Measurements from ENCODE around the gene INO80C. TPM values are rescaled to one million over a fixed set of nuclear protein-coding genes. Genes with fewer than 3 reads are reported as not detected.

INO80C gene
- total RNA-seq, 5 donors from 2014 or later (not counting 1 experiment from before 2014, with no cell fraction given) = 19.3 to 29.5 (median 23.1) TPM

- no peaks in the 10 kb centered on the region for H3K4me1 Mint-ChIP-seq
- no peak overlapping the region for H3K27ac Mint-ChIP-seq
- Histone ChIP-seq H3K9me3 (no peaks in the 10 kb centered on the region), H3K4me3 (ENCODE audit: control insufficient read depth in 1 of 2, extremely low read depth in 1 of 2, low read length in 1 of 2) (no peak overlapping the region), H3K4me1 (ENCODE audit: control insufficient read depth in 1 of 2, extremely low read depth in 1 of 2, insufficient read depth in 2 of 2, low read length in 2 of 2) (no peaks in the 10 kb centered on the region), H3K27ac (ENCODE audit: low read length) (no peak overlapping the region), H3K27me3 (replicated peaks in 1 of 2; ENCODE audit: control insufficient read depth in 2 of 2, extremely low read depth in 1 of 2, insufficient read depth in 2 of 2, low read length in 1 of 2) (no peaks in the 10 kb centered on the region), H3K36me3 (ENCODE audit: control insufficient read depth in 2 of 2, extremely low read depth in 1 of 2, insufficient read depth in 1 of 2, low read length in 1 of 2) (no peaks in the 10 kb centered on the region)
- no CpG with 5 or more reads among the region's 7 CpGs for WGBS (ENCODE audit: insufficient coverage)
- ChIA-PET CTCF (no interaction called here), POLR2A (no interaction called here)
- no peaks in the 10 kb centered on the region for H3K36me3 Mint-ChIP-seq
- DNase-seq (no peak), ATAC-seq (replicated peaks in 1 of 4) (no peak)
- H3K4me3 Mint-ChIP-seq = no peak overlapping the region
- H3K9me3 Mint-ChIP-seq = no peaks in the 10 kb centered on the region
- H3K27me3 Mint-ChIP-seq = peaks cover 0 to 6% of the 10 kb centered on the region in 2 donors
These were observed 21.6 kb upstream of the INO80C start for GRCh38 chr18:35519148-35519899.

GRCh38 chr18:35517715-35518114 is 20.0 kb upstream of the INO80C start:
- H3K4me3 Mint-ChIP-seq = no peak overlapping the region
- Histone ChIP-seq H3K9me3 (no peaks in the 10 kb centered on the region), H3K4me3 (ENCODE audit: control insufficient read depth in 1 of 2, extremely low read depth in 1 of 2, low read length in 1 of 2) (no peak overlapping the region), H3K36me3 (ENCODE audit: control insufficient read depth in 2 of 2, extremely low read depth in 1 of 2, insufficient read depth in 1 of 2, low read length in 1 of 2) (no peaks in the 10 kb centered on the region), H3K4me1 (ENCODE audit: control insufficient read depth in 1 of 2, extremely low read depth in 1 of 2, insufficient read depth in 2 of 2, low read length in 2 of 2) (no peaks in the 10 kb centered on the region), H3K27ac (ENCODE audit: low read length) (no peak overlapping the region), H3K27me3 (replicated peaks in 1 of 2; ENCODE audit: control insufficient read depth in 2 of 2, extremely low read depth in 1 of 2, insufficient read depth in 2 of 2, low read length in 1 of 2) (peaks cover 0 to 3% of the 10 kb centered on the region in 2 experiments)
- ATAC-seq (replicated peaks in 1 of 4) (no peak), DNase-seq (no peak)
- ChIA-PET POLR2A (no interaction called here), CTCF (no interaction called here)
- H3K36me3 Mint-ChIP-seq = no peaks in the 10 kb centered on the region
- WGBS (ENCODE audit: insufficient coverage) = 100% methylated on average over 2 of the region's 2 CpGs
- H3K27ac Mint-ChIP-seq = no peak overlapping the region
- no peaks in the 10 kb centered on the region for H3K9me3 Mint-ChIP-seq
- no peaks in the 10 kb centered on the region for H3K27me3 Mint-ChIP-seq
- no peaks in the 10 kb centered on the region for H3K4me1 Mint-ChIP-seq

- H3K27ac ChIP-seq (ENCODE audit: low read length) = no peak overlapping the region
These were observed 19.0 kb upstream of the INO80C start for GRCh38 chr18:35516789-35517188.

GRCh38 chr18:35516351-35516750 is 18.6 kb upstream of the INO80C start:
- H3K4me1 ChIP-seq (ENCODE audit: control insufficient read depth in 1 of 2, extremely low read depth in 1 of 2, insufficient read depth in 2 of 2, low read length in 2 of 2) = no peaks in the 10 kb centered on the region
- DNase-seq = no peak
- H3K4me3 ChIP-seq (ENCODE audit: control insufficient read depth in 1 of 2, extremely low read depth in 1 of 2, low read length in 1 of 2) = no peak overlapping the region
- Mint-ChIP-seq H3K4me1 (peaks cover 0 to under 1% (median 0%) of the 10 kb centered on the region in 3 donors), H3K36me3 (no peaks in the 10 kb centered on the region), H3K27me3 (no peaks in the 10 kb centered on the region), H3K9me3 (no peaks in the 10 kb centered on the region), H3K27ac (no peak overlapping the region), H3K4me3 (no peak overlapping the region)
- no peak for ATAC-seq (replicated peaks in 1 of 4)
- H3K36me3 ChIP-seq (ENCODE audit: control insufficient read depth in 2 of 2, extremely low read depth in 1 of 2, insufficient read depth in 1 of 2, low read length in 1 of 2) = no peaks in the 10 kb centered on the region
- H3K27me3 ChIP-seq (replicated peaks in 1 of 2; ENCODE audit: control insufficient read depth in 2 of 2, extremely low read depth in 1 of 2, insufficient read depth in 2 of 2, low read length in 1 of 2) = peaks cover 0 to 3% of the 10 kb centered on the region in 2 experiments
- no CpG with 5 or more reads among the region's 3 CpGs for WGBS (ENCODE audit: insufficient coverage)
- CTCF ChIA-PET = no interaction called here
- no peaks in the 10 kb centered on the region for H3K9me3 ChIP-seq
- H3K27ac ChIP-seq (ENCODE audit: low read length) = no peak overlapping the region
- POLR2A ChIA-PET = no interaction called here

More at GRCh38 chr18:35516789-35517188, 19.0 kb upstream of the INO80C start:
- H3K9me3 ChIP-seq = no peaks in the 10 kb centered on the region
- H3K27me3 ChIP-seq (replicated peaks in 1 of 2; ENCODE audit: control insufficient read depth in 2 of 2, extremely low read depth in 1 of 2, insufficient read depth in 2 of 2, low read length in 1 of 2) = peaks cover 0 to 3% of the 10 kb centered on the region in 2 experiments
- ChIA-PET CTCF (no interaction called here), POLR2A (no interaction called here)
- H3K9me3 Mint-ChIP-seq = no peaks in the 10 kb centered on the region
- no peaks in the 10 kb centered on the region for H3K4me1 Mint-ChIP-seq
- H3K4me3 Mint-ChIP-seq = no peak overlapping the region
- WGBS (ENCODE audit: insufficient coverage) = no CpG with 5 or more reads among the region's 3 CpGs
- no peak overlapping the region for H3K27ac Mint-ChIP-seq
- no peak overlapping the region for H3K4me3 ChIP-seq (ENCODE audit: control insufficient read depth in 1 of 2, extremely low read depth in 1 of 2, low read length in 1 of 2)
- no peaks in the 10 kb centered on the region for H3K36me3 Mint-ChIP-seq
- H3K4me1 ChIP-seq (ENCODE audit: control insufficient read depth in 1 of 2, extremely low read depth in 1 of 2, insufficient read depth in 2 of 2, low read length in 2 of 2) = no peaks in the 10 kb centered on the region
- H3K36me3 ChIP-seq (ENCODE audit: control insufficient read depth in 2 of 2, extremely low read depth in 1 of 2, insufficient read depth in 1 of 2, low read length in 1 of 2) = no peaks in the 10 kb centered on the region
- no peak for ATAC-seq (replicated peaks in 1 of 4)
- no peak for DNase-seq
- H3K27me3 Mint-ChIP-seq = no peaks in the 10 kb centered on the region

- WGBS (ENCODE audit: insufficient coverage) = 20% methylated on average over 1 of the region's 6 CpGs
- no peaks in the 10 kb centered on the region for H3K9me3 Mint-ChIP-seq
These were observed 17.8 kb upstream of the INO80C start for GRCh38 chr18:35515460-35516130.

GRCh38 chr18:35514752-35515459 is 17.1 kb upstream of the INO80C start:
- POLR2A ChIA-PET = no interaction called here
- peaks cover 0 to 3% of the 10 kb centered on the region in 2 experiments for H3K27me3 ChIP-seq (replicated peaks in 1 of 2; ENCODE audit: control insufficient read depth in 2 of 2, extremely low read depth in 1 of 2, insufficient read depth in 2 of 2, low read length in 1 of 2)
- Mint-ChIP-seq H3K27ac (no peak overlapping the region), H3K27me3 (no peaks in the 10 kb centered on the region), H3K4me1 (peaks cover 0 to 1% (median 0%) of the 10 kb centered on the region in 3 donors), H3K4me3 (no peak overlapping the region), H3K36me3 (no peaks in the 10 kb centered on the region), H3K9me3 (no peaks in the 10 kb centered on the region)
- no peaks in the 10 kb centered on the region for H3K9me3 ChIP-seq
- CTCF ChIA-PET = interaction anchor here in 1 of 2 donors (0.6 kb wide), 1 partner anchor 16 kb away, joined by 4 read pairs; no protein-coding TSS in a partner anchor
- no peak for ATAC-seq (replicated peaks in 1 of 4)
- H3K36me3 ChIP-seq (ENCODE audit: control insufficient read depth in 2 of 2, extremely low read depth in 1 of 2, insufficient read depth in 1 of 2, low read length in 1 of 2) = no peaks in the 10 kb centered on the region
- H3K4me1 ChIP-seq (ENCODE audit: control insufficient read depth in 1 of 2, extremely low read depth in 1 of 2, insufficient read depth in 2 of 2, low read length in 2 of 2) = no peaks in the 10 kb centered on the region
- no peak overlapping the region for H3K4me3 ChIP-seq (ENCODE audit: control insufficient read depth in 1 of 2, extremely low read depth in 1 of 2, low read length in 1 of 2)
- DNase-seq = no peak
- WGBS (ENCODE audit: insufficient coverage) = 92% methylated on average over 5 of the region's 7 CpGs
- no peak overlapping the region for H3K27ac ChIP-seq (ENCODE audit: low read length)

More at GRCh38 chr18:35515460-35516130, 17.8 kb upstream of the INO80C start:
- Mint-ChIP-seq H3K27me3 (no peaks in the 10 kb centered on the region), H3K4me1 (peaks cover 0 to 1% (median 0%) of the 10 kb centered on the region in 3 donors), H3K4me3 (no peak overlapping the region), H3K36me3 (no peaks in the 10 kb centered on the region), H3K27ac (no peak overlapping the region)
- peaks cover 0 to 3% of the 10 kb centered on the region in 2 experiments for H3K27me3 ChIP-seq (replicated peaks in 1 of 2; ENCODE audit: control insufficient read depth in 2 of 2, extremely low read depth in 1 of 2, insufficient read depth in 2 of 2, low read length in 1 of 2)
- H3K4me1 ChIP-seq (ENCODE audit: control insufficient read depth in 1 of 2, extremely low read depth in 1 of 2, insufficient read depth in 2 of 2, low read length in 2 of 2) = no peaks in the 10 kb centered on the region
- no peak for ATAC-seq (replicated peaks in 1 of 4)
- DNase-seq = no peak
- H3K9me3 ChIP-seq = no peaks in the 10 kb centered on the region
- no peak overlapping the region for H3K4me3 ChIP-seq (ENCODE audit: control insufficient read depth in 1 of 2, extremely low read depth in 1 of 2, low read length in 1 of 2)
- ChIA-PET POLR2A (no interaction called here), CTCF (no interaction called here)
- H3K27ac ChIP-seq (ENCODE audit: low read length) = no peak overlapping the region
- no peaks in the 10 kb centered on the region for H3K36me3 ChIP-seq (ENCODE audit: control insufficient read depth in 2 of 2, extremely low read depth in 1 of 2, insufficient read depth in 1 of 2, low read length in 1 of 2)

All from T-cell (primary cell).